Gastroesophageal sphincter (tissue), 4 donors: Measurements from ENCODE around the gene SPEG. TPM values are rescaled to one million over a fixed set of nuclear protein-coding genes. Genes with fewer than 3 reads are reported as not detected.

Experiments used
- ATAC-seq: fragments of 150-250 bp; one replicate; pipeline ENCODE4 v1.9.1; 2016; ENCODE audit warnings: mild to moderate bottlenecking, moderate library complexity
- H3K27ac ChIP-seq, 4 donors: fragments of 200-600 bp; sonication (generic) in 3 of 4; 1 replicate in 3 of 4; 2 replicates in 1 of 4; pipeline ENCODE4 v1.5.1; 2016 to 2019
- H3K27me3 ChIP-seq: fragments of 200-600 bp; sonication (generic); one replicate; pipeline ENCODE4 v1.5.1; 2019
- H3K36me3 ChIP-seq, 2 donors: fragments of 200-600 bp; sonication (generic); one replicate each; pipeline ENCODE4 v1.5.1; 2019; ENCODE audit warnings: control low read depth in 1 of 2
- H3K4me1 ChIP-seq, 3 donors: fragments of 200-600 bp; sonication (generic); 1 replicate in 2 of 3; 2 replicates in 1 of 3; pipeline ENCODE4 v1.5.1; 2016 to 2019; ENCODE audit warnings: control low read depth in 2 of 3
- H3K4me3 ChIP-seq, 2 donors: fragments of 200-600 bp; sonication (generic); one replicate each; pipeline ENCODE4 v1.5.1; 2019; ENCODE audit warnings: mild to moderate bottlenecking in 1 of 2, moderate library complexity in 1 of 2
- H3K9me3 ChIP-seq, 3 donors: fragments of 200-600 bp; sonication (generic); one replicate each; pipeline ENCODE4 v1.5.1; 2017 to 2019; ENCODE audit warnings: control low read depth in 2 of 3
- EP300 ChIP-seq: sonication (generic); formaldehyde crosslinking; IDR thresholded peaks from one replicate; pipeline ENCODE4 v1.6.1; 2017; ENCODE audit warnings: antibody characterized with exemption, mild to moderate bottlenecking
- POLR2A ChIP-seq, 2 donors: fragments of 450-650 bp; IDR thresholded peaks; one replicate each; pipeline ENCODE4 v1.6.1; 2017; ENCODE audit warnings: antibody characterized with exemption in 2 of 2, mild to moderate bottlenecking in 2 of 2, moderate library complexity in 1 of 2
- POLR2AphosphoS5 ChIP-seq: sonication (generic); formaldehyde crosslinking; IDR thresholded peaks from one replicate; pipeline ENCODE4 v1.6.1; 2017; ENCODE audit warnings: antibody characterized with exemption
- WGBS, 2 donors: methylation state at CpG; one replicate each; pipeline ENCODE4 v1.1.5; 2018; ENCODE audit warnings: low coverage in 1 of 2; 5-methylcytosine and 5-hydroxymethylcytosine counted together
- total RNA-seq, 4 donors: library from RNA; depleted of rRNA; stranded (reverse); fragments of >200 nt; gene quantifications; one replicate each; pipeline ENCODE4 v1.1.0, GENCODE V29; 2016
- TF ChIP-seq, protein P1 (sequence below), 4 experiments: fragments of 200-600 bp in 2 of 4; fragments of 450-650 bp in 2 of 4; sonication (generic) in 1 of 4; IDR thresholded peaks; one replicate each; pipeline ENCODE4 v1.5.1; 2017 to 2019; ENCODE audit warnings: antibody characterized with exemption in 4 of 4, mild to moderate bottlenecking in 2 of 4, moderate library complexity in 2 of 4

Gene SPEG
- total RNA-seq, 4 donors from 2014 or later = 90.2 to 307 (median 214) TPM

- TF ChIP-seq, protein P1, sequence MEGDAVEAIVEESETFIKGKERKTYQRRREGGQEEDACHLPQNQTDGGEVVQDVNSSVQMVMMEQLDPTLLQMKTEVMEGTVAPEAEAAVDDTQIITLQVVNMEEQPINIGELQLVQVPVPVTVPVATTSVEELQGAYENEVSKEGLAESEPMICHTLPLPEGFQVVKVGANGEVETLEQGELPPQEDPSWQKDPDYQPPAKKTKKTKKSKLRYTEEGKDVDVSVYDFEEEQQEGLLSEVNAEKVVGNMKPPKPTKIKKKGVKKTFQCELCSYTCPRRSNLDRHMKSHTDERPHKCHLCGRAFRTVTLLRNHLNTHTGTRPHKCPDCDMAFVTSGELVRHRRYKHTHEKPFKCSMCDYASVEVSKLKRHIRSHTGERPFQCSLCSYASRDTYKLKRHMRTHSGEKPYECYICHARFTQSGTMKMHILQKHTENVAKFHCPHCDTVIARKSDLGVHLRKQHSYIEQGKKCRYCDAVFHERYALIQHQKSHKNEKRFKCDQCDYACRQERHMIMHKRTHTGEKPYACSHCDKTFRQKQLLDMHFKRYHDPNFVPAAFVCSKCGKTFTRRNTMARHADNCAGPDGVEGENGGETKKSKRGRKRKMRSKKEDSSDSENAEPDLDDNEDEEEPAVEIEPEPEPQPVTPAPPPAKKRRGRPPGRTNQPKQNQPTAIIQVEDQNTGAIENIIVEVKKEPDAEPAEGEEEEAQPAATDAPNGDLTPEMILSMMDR (IDR thresholded peaks at IDR 0.05) = peak in 3 of 4 experiments; percentile 86 to 91 (median 90)
- no peak for TF ChIP-seq POLR2AphosphoS5
- no peak for TF ChIP-seq POLR2A (IDR thresholded peaks at IDR 0.05)
- TF ChIP-seq EP300 = no peak
- Histone ChIP-seq H3K27ac (peak overlapping the region; percentile 30 to 97 (median 74)), H3K4me1 (peaks cover 0 to 52% (median 0%) of the 10 kb centered on the region in 3 donors), H3K4me3 (no peak overlapping the region), H3K9me3 (no peaks in the 10 kb centered on the region), H3K27me3 (no peaks in the 10 kb centered on the region), H3K36me3 (peaks cover 0 to 87% of the 10 kb centered on the region in 2 donors)
- 7 to 30% methylated on average over 4 to 6 of the region's 14 CpGs for WGBS, 2 donors
- peak; percentile 70 for ATAC-seq
These were observed 41.3 kb downstream of the SPEG start for GRCh38 chr2:219475697-219476651.

- ATAC-seq = peak; percentile 6
- Histone ChIP-seq H3K36me3 (peaks cover 0 to 87% of the 10 kb centered on the region in 2 donors), H3K9me3 (no peaks in the 10 kb centered on the region), H3K27ac (peak overlapping the region; percentile 30 to 97 (median 74)), H3K4me1 (peaks cover 0 to 52% (median 0%) of the 10 kb centered on the region in 3 donors), H3K4me3 (no peak overlapping the region), H3K27me3 (no peaks in the 10 kb centered on the region)
- TF ChIP-seq EP300 (no peak), POLR2AphosphoS5 (no peak), POLR2A (IDR thresholded peaks at IDR 0.05) (no peak)
- TF ChIP-seq, protein P1 (IDR thresholded peaks at IDR 0.05) = no peak
- WGBS, 2 donors = 4 to 20% methylated on average over 2 to 4 of the region's 16 CpGs
These were observed 42.1 kb downstream of the SPEG start for GRCh38 chr2:219476652-219477151.

DNA sequence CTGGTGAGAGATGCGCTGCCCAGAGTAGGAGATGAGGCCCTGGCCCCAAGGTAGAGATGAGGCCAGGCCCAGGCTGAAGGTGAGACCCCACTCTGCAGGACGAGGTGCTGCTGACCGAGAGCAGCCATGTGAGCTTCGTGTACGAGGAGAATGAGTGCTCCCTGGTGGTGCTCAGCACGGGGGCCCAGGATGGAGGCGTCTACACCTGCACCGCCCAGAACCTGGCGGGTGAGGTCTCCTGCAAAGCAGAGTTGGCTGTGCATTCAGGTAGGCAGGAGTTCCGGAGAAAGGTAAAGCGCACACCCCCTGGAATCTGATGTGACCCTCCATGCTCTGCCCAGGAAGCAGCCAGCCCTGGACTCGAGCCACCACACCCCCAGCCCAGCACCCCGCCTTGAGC lies 42.5 kb downstream of the SPEG start:
- TF ChIP-seq POLR2AphosphoS5 = no peak
- TF ChIP-seq, protein P1 (IDR thresholded peaks at IDR 0.05) = no peak
- TF ChIP-seq EP300 = no peak
- no peak for TF ChIP-seq POLR2A (IDR thresholded peaks at IDR 0.05)
- H3K27ac ChIP-seq = peak overlapping the region in 3 of 4 donors; percentile 55 to 97 (median 93)
- ATAC-seq = no peak
- H3K4me3 ChIP-seq = no peak overlapping the region
- no peaks in the 10 kb centered on the region for H3K27me3 ChIP-seq
- WGBS, 2 donors = 100% methylated on average over 1 of the region's 13 CpGs; no CpG with 5 or more reads in 1 of the 2 donors
- no peaks in the 10 kb centered on the region for H3K9me3 ChIP-seq
- peaks cover 0 to 52% (median 0%) of the 10 kb centered on the region in 3 donors for H3K4me1 ChIP-seq
- peaks cover 0 to 87% of the 10 kb centered on the region in 2 donors for H3K36me3 ChIP-seq

DNA sequence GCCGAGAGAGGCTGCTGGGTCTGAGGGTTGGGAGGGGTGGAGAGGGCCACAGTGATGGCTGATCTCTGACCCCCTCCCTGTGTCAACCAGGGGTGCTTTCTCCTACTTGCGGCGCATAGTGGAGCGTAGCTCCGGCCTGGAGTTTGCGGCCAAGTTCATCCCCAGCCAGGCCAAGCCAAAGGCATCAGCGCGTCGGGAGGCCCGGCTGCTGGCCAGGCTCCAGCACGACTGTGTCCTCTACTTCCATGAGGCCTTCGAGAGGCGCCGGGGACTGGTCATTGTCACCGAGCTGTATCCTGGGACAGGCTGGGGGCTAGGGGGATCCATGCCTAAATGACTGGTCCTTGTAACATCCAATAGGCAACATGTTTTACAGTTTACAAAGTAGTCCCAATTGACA lies 43.2 kb downstream of the SPEG start:
- Histone ChIP-seq H3K27ac (peak overlapping the region; percentile 2 to 97 (median 67)), H3K4me1 (peaks cover 0 to 52% (median 0%) of the 10 kb centered on the region in 3 donors), H3K36me3 (peaks cover 0 to 87% of the 10 kb centered on the region in 2 donors), H3K27me3 (no peaks in the 10 kb centered on the region), H3K9me3 (no peaks in the 10 kb centered on the region), H3K4me3 (no peak overlapping the region)
- ATAC-seq = no peak
- WGBS, 2 donors = no CpG with 5 or more reads among the region's 15 CpGs
- TF ChIP-seq POLR2AphosphoS5 (no peak), EP300 (no peak), POLR2A (IDR thresholded peaks at IDR 0.05) (no peak)
- TF ChIP-seq, protein P1 (IDR thresholded peaks at IDR 0.05) = no peak
